ENCODE results near the gene PABPC4L. TPM values are rescaled to one million over a fixed set of nuclear protein-coding genes. Genes with fewer than 3 reads are reported as not detected.

Gene PABPC4L
- total RNA-seq, 2 experiments from 2014 or later = not detected

- no peaks in the 10 kb centered on the region for H3K4me1 ChIP-seq (ENCODE audit: insufficient read depth, low read length, poor library complexity, severe bottlenecking)
- H3K36me3 ChIP-seq (ENCODE audit: insufficient read depth, low read length) = no peaks in the 10 kb centered on the region
- ChIA-PET POLR2A (no interaction called here), CTCF (ENCODE audit: unreplicated experiment) (no interaction called here)
- H3K79me2 ChIP-seq (ENCODE audit: insufficient read depth, low read depth, low read length) = no peaks in the 10 kb centered on the region
- H3K9me3 ChIP-seq (ENCODE audit: low read length) = no peaks in the 10 kb centered on the region
- no peak for DNase-seq (ENCODE audit: low spot score)
- TF ChIP-seq CTCF (conservative IDR thresholded peaks at IDR 0.05; ENCODE audit: low read length) = no peak
- TF ChIP-seq EZH2phosphoT487 (IDR thresholded peaks at IDR 0.05; ENCODE audit: borderline replicate concordance, low read depth, low read length) = no peak
- intact Hi-C loops (cut with micrococcal nuclease; ENCODE audit: unreplicated experiment) = no loop called here
- no TSS peak for BruUV-seq (replicated peaks)
- H3K4me2 ChIP-seq (ENCODE audit: low read length) = no peak overlapping the region
- H3K27ac ChIP-seq (ENCODE audit: low read depth, low read length, poor library complexity, severe bottlenecking) = no peak overlapping the region
- H3K4me3 ChIP-seq (ENCODE audit: low read depth, low read length, poor library complexity, severe bottlenecking) = no peak overlapping the region
- no peaks in the 10 kb centered on the region for H4K20me1 ChIP-seq (ENCODE audit: insufficient read depth, low read length)
- H2AFZ ChIP-seq (ENCODE audit: low read length) = no peak overlapping the region
- no peaks in the 10 kb centered on the region for H3K9me2 ChIP-seq (ENCODE audit: insufficient read depth, low read length)
Observed at GRCh38 chr4:134200811-134201215, 776 bp downstream of the PABPC4L start.

DNA sequence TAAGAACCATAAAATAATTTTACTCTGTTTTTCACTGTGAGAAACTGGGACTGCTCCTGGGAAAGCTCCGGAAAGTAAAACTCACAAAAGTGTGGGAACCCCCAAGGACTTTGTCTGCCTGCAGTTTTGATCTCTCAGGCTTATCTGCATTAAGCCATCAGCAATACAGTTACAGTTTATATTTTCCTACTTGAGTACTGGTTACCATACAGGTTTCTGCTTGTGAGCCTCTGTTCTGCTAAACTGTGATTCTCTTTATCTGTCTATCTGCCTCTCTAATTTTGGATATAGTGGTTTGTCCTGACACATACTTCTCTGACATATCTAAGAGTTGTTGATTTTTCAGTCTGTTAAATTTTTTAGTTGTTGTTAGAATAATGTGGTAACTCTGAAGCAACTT is 11.6 kb downstream of the PABPC4L start:
- no TSS peak for BruUV-seq (replicated peaks)
- no peaks in the 10 kb centered on the region for H3K9me3 ChIP-seq (ENCODE audit: low read length)
- no peaks in the 10 kb centered on the region for H3K9me2 ChIP-seq (ENCODE audit: insufficient read depth, low read length)
- H3K36me3 ChIP-seq (ENCODE audit: insufficient read depth, low read length) = no peaks in the 10 kb centered on the region
- no peaks in the 10 kb centered on the region for H4K20me1 ChIP-seq (ENCODE audit: insufficient read depth, low read length)
- H3K79me2 ChIP-seq (ENCODE audit: insufficient read depth, low read depth, low read length) = no peaks in the 10 kb centered on the region
- no peaks in the 10 kb centered on the region for H3K4me1 ChIP-seq (ENCODE audit: insufficient read depth, low read length, poor library complexity, severe bottlenecking)
- no peak overlapping the region for H3K4me3 ChIP-seq (ENCODE audit: low read depth, low read length, poor library complexity, severe bottlenecking)
- TF ChIP-seq EZH2phosphoT487 (IDR thresholded peaks at IDR 0.05; ENCODE audit: borderline replicate concordance, low read depth, low read length) (no peak), CTCF (conservative IDR thresholded peaks at IDR 0.05; ENCODE audit: low read length) (no peak)
- intact Hi-C loops (cut with micrococcal nuclease; ENCODE audit: unreplicated experiment) = no loop called here
- ChIA-PET CTCF (ENCODE audit: unreplicated experiment) (no interaction called here), POLR2A (interaction anchor here (0.6 kb wide), 1 partner anchor 14 kb away, joined by 3 read pairs; no protein-coding TSS in a partner anchor)
- no peak overlapping the region for H3K27ac ChIP-seq (ENCODE audit: low read depth, low read length, poor library complexity, severe bottlenecking)
- H3K4me2 ChIP-seq (ENCODE audit: low read length) = no peak overlapping the region
- no peak overlapping the region for H2AFZ ChIP-seq (ENCODE audit: low read length)
- no peak for DNase-seq (ENCODE audit: low spot score)

DNA sequence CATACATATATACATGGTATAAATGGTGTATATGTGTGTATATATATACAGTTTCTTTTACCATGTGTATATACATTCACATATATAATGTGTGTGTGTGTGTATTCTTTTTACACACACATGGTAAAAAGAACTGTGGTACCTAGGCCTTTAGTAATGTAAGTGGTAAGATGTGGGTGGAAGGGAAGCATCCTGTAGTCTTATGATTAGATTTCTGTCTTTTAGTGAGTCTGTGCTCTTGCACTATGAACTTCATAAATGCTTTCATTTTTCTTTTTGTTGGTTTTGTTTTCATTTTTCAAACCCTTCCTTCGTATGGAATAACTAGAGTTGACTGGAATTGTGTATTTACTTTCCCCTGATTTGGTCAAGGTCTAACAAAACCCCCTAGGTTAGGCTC is 12.1 kb downstream of the PABPC4L start:
- H4K20me1 ChIP-seq (ENCODE audit: insufficient read depth, low read length) = no peaks in the 10 kb centered on the region

More for the DNA sequence above, 12.1 kb downstream of the PABPC4L start:
- BruUV-seq (replicated peaks) = no TSS peak
- no peaks in the 10 kb centered on the region for H3K79me2 ChIP-seq (ENCODE audit: insufficient read depth, low read depth, low read length)
- no peak overlapping the region for H3K27ac ChIP-seq (ENCODE audit: low read depth, low read length, poor library complexity, severe bottlenecking)
- no peak overlapping the region for H3K4me3 ChIP-seq (ENCODE audit: low read depth, low read length, poor library complexity, severe bottlenecking)
- no peaks in the 10 kb centered on the region for H3K9me2 ChIP-seq (ENCODE audit: insufficient read depth, low read length)
- H3K9me3 ChIP-seq (ENCODE audit: low read length) = no peaks in the 10 kb centered on the region
- intact Hi-C loops (cut with micrococcal nuclease; ENCODE audit: unreplicated experiment) = no loop called here
- POLR2A ChIA-PET = no interaction called here
- no peaks in the 10 kb centered on the region for H3K4me1 ChIP-seq (ENCODE audit: insufficient read depth, low read length, poor library complexity, severe bottlenecking)
- H2AFZ ChIP-seq (ENCODE audit: low read length) = no peak overlapping the region
- no peak for TF ChIP-seq EZH2phosphoT487 (IDR thresholded peaks at IDR 0.05; ENCODE audit: borderline replicate concordance, low read depth, low read length)
- TF ChIP-seq CTCF (conservative IDR thresholded peaks at IDR 0.05; ENCODE audit: low read length) = no peak
- CTCF ChIA-PET (ENCODE audit: unreplicated experiment) = no interaction called here
- DNase-seq (ENCODE audit: low spot score) = no peak
- H3K36me3 ChIP-seq (ENCODE audit: insufficient read depth, low read length) = no peaks in the 10 kb centered on the region
- H3K4me2 ChIP-seq (ENCODE audit: low read length) = no peak overlapping the region

Measured in OCI-LY7 (cell line).